ENCODE data around the gene SHOC2.

The SHOC2 gene

DNA sequence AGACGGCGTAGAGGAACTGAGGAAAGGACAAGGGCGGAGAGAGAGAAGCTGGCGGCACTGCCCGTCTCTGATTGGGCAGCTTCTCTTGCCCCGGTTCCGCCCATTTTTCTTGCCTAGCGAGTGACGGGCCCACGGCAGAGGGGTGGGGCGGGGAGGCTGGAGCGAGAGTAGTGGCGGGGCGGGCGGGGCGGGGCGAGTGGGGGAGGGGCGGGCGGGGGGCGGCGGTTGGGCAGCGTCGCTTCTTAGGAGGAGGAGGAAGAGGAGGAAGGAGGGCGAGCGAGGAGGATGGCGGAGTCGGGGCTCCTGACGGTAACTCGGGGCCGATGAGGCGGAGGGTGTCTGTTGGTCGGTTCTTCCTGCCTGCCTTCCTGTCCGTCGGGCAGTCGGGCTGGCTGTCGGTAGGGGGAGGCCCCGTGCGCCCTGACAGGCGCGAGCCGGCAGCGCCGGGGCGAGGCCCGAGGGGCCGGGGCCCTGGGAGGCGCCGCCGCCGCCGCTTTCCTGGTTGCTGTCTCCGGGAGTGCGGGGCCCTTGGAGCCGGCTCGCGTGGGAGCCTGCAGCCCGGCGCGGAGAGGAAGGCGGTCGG lies at the start of gene SHOC2:
Gene SHOC2, plus strand, starts transcription at position 256 of the 583 bp plus-strand sequence. CDS start 44,755 bp downstream, outside the sequence.
- DNase-seq (ENCODE audit: low read depth) = no peak

DNA sequence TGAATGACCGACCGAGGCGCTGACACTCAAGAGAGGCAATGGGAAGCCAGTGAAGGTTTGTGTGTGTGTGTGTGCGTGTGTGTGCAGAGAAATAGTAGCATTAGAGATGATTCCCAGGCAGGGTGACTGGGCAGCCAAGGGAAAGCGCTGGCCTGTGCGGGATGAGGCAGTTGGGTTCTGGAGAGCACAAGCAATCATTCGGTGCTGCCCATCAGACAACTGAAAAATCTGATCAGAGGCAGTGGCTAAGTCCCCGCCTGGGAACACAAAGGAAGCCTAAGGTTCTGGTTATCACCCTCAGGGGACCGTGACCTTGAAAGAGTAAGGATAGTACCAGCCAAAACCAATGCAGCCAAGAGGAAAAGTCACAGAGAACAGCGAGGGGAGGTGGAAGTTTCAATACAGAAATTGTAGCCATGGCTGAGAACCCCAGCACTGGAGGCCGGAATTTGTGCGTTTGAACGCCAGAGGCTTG lies 48.5 kb upstream of the SHOC2 start:
- DNase-seq (ENCODE audit: low read depth) = no peak

DNA sequence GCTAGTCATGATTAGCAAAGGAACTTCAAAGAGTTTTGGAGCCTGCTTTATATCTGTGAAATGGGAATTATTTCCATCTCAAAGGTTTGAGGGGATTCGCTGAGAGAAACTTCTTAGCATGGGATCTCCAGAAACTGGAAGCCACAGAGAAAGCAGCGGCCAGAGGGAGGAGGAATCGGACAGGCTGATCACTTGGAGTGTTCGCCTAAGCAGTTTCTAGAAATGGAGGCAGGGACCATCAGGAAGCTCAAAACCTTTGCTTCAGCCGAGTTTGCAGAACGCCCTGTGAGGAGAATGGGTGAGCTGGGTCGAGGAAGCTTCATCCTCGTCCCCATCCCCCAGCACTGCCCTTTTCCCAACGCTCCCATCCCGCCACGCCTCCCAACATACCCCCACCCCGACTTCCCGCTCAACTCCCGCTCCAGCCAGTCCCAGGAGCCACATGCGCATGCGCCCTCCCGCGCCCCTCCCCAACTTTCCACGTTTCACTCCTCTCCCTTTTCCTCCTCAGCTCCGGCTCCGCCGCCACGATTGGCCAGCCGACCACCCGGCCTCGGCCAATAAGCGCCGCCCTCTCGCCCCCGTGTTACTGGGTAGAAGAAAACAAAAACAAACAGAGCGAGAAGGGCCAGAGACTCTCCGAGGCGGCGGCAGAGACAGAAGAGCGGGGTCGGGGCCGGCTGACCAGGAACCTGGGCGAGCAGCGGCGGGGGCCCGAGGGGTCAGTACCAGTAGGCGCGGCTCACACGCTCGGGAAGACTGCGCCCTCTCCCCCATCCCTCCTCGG lies 47.9 kb upstream of the SHOC2 start, which contains the start of gene PDCD4:
Gene PDCD4, plus strand, starts transcription at position 631 of the 787 bp plus-strand sequence. CDS start 4,100 bp downstream, outside the sequence.
- DNase-seq (ENCODE audit: low read depth) = peak; percentile 97

DNA sequence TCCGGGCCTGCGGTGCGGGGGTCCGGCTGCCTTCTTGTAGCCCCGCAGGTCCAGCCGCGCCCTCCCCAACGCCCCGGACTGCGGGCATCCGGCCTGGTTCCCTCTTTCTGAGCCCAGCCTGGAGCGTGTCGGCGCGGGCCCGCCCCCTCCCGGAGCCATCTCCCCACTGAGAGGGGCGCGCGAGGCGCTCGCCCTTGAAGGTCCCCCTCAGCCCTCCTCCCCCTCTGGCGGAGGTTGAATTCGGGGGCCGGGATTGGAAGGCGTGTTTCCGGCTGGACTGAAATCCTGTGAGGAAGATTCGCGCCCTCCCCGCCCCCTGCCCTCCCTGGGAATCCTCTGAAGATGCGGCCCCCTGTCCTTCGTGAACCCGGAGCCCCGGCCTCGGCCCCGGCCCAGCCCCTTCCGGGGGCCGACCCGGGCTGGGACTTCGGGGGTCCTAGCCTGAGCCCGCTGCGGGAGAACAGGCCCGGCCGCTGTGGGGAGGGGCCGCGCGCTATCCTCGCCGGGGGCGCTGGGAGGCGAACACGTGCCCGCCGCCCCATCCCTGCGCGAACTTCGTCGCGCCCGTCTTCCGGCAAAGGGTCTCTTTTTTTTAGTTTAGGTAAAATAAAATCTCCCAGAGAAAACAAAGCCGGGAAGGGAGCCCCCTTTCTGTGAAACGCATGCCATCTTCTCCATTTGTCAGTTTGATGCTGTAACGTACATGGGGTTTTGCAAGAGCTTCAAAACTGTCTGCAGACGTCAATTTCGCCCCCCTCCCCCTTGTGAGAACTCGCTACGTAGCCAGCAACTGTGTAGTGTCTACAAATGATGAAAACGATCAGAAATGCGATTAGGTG lies 47.0 kb upstream of the SHOC2 start:
- peak; percentile 82 for DNase-seq (ENCODE audit: low read depth)

DNA sequence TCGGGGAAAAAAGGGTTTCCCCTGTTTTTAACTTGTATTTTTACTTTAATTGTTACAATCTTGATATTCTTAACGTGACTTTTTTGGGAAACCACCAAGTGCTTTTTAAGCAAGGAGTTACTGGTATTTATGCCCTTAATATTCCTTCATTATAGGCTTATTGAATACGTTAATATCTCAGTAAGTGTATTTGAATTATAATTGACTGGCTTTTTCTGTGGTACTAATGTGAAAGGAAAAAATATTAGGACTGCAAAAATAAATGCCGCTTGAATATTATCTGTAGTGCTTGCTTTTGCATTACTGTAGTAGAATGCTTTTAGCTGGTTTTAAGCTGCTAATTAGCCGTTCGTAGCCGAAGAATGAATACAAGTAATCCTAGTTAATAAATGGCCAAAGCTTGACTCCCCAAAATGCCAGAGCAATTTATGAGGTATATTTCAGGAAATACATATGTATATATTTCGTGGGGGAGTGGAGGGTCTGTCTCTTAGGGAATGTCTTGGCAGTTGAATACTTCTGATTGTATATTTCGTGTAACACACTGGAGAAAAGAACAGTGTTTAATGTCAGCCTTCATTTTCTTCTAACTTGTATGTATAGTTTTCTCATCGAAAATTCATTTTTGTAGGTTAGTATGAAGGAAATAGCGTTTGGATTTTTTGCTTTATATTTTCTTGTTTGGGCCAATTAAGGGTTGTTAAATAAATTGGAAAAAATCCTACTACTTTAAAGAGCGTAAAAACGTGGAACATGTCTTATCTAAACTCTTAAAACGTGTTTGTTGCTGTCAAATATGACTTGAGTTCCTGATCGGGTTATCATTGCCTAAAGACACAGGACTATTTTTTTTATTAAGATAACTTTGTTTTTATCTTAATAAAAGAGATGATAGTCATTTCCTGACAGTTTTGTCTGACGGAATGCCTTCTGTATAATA lies 46.1 kb upstream of the SHOC2 start:
- DNase-seq (ENCODE audit: low read depth) = no peak

DNA sequence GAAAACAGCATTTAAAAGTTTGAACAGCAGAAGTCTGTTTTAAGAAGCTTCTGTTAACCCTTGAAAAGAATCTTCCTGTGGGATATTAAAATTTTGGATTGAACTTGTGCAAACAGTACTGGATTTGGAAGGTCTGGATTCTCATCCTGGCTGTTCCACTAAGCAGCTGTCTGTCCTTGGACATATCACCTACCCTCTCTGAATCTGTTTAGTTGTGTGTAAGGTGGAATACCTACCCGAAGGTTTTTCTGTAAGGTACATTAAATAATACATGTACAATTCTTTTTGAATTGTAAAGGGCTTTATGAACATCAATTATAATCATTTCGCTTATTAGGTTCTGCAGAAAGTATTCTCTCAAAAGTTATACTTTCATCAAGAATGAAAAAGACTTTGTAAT lies 45.5 kb upstream of the SHOC2 start:
- no peak for DNase-seq (ENCODE audit: low read depth)

DNA sequence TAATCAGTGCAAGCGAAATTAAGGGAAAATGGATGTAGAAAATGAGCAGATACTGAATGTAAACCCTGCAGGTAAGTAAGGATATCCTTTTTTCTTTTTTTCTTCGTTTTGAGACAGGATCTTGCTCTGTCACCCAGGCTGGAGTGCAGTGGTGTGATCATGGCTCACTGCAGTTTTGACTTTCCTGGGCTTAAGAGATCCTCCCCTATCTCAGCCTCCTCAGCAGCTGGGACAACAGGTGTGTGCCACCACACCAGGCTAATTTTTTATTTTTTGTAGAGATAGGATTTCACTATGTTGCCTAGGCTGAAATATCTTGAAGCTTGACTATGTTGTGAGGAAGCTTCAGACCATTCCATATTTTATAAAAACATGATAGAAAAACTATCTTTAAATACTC lies 43.4 kb upstream of the SHOC2 start:
- DNase-seq (ENCODE audit: low read depth) = no peak

DNA sequence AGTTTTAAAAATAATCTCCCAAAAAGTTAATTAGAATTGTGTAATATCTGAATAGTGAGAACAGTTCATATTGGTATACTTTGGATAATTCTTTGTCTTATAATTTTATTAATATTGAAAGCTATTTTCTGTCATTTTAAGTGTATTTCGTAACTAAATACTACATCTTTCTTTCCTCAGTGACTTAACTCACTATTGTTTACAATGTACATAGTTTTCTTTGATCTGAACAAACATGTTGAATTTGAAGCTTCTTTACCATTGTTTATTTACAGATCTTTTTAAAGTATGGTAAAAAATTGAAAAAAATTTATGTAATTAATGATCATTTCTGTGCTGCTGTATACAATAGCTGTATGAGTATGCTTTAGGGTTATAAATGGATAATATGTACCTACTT lies 42.6 kb upstream of the SHOC2 start:
- no peak for DNase-seq (ENCODE audit: low read depth)

DNA sequence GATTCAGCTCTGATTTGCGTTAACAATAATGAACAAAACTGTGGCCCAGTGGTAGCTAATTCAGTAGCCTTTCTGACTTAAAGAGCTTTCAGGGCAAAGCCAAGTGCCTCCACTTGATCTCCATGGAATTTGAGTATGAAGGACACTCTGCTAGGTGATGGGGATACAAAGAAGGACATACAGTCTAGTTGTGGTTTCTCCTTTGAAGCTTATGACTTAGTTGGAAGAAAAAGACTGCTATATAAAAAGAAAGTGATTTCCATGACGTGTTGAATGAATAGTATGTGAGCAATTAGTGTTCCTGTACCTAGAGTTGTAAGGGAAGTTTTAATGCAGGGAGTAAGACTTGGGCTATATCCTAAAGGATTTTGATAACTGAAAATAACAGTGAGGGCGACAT lies 39.4 kb upstream of the SHOC2 start:
- no peak for DNase-seq (ENCODE audit: low read depth)

DNA sequence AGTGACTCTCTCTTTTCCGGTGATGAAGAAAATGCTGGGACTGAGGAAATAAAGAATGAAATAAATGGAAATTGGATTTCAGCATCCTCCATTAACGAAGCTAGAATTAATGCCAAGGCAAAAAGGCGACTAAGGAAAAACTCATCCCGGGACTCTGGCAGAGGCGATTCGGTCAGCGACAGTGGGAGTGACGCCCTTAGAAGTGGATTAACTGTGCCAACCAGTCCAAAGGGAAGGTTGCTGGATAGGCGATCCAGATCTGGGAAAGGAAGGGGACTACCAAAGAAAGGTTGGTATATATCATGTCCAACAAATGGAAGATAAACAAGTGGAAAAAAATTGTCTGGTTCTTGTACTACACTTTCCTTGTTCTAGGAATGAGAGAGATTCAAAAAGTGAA lies 38.2 kb upstream of the SHOC2 start:
- DNase-seq (ENCODE audit: low read depth) = no peak

DNA sequence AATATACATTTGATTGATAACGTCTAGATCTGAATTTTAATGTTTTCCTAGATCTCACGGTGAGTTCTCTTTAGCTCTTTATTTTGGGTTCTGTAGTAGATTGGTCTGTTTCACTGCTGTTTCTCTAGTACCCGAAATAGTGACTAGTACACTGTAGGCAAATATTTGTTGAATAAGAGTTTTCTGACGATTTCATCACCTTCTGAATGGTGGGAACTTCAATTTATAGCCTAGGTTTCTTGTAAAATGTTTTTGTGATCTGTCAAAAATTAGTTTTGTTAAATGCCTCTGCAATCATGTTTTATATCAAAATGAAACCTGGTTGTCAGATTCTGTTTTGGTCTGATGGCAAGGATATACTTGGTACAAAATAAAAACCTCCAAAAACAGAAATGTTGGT lies 37.5 kb upstream of the SHOC2 start:
- DNase-seq (ENCODE audit: low read depth) = no peak

DNA sequence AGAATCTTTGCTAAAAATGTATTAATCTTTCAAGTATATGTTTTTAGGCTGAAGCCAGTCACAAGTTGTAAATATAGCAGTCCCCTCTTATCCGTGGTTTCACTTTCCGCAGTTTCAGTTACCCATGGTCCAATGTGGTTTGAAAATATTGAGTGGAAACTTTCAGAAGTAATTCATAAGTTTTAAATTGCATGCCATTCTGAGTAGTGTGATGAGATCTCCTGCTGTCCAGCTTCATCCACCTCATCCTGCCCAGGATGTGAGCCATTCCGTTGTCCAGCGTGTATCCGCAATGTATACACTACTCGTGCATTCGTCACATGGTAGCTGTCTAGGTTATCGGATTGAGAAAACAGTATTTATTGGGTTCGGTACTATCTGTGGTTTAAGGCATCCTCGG lies 35.5 kb upstream of the SHOC2 start:
- DNase-seq (ENCODE audit: low read depth) = no peak

DNA sequence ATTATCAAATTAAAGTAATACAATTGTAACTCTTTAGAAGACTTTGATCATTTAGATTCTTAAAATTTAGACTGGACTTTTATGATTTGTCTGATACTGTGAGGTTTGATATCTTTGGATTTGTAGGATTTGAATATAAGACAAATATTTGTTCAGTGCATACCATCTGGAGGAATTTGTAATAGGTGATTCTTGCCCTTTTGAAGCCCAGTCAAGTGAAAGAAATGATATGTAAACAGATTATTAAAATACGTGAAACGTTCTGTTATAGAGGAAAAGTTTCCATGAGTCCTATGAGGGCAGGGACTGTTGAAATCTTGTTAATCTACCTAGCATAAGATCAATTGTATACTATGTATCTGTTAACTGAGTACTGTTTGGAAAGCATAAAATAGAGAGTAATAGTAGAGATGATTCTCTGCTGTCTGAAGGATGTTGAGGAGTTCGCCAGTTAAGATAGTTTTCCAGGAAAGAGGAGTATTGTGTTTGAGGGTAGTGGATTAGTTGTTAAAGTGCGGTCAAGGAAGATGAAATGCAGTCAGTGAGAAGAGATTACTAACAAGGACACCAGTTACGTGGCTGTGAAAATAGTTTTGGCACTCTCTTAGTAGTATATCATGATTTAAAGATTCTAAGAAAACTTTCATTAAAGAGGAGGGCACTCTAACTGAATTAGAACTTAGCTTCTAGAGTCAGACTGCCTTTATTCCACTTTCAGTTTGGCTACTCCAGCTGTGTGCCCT lies 33.3 kb upstream of the SHOC2 start:
- no peak for DNase-seq (ENCODE audit: low read depth)

DNA sequence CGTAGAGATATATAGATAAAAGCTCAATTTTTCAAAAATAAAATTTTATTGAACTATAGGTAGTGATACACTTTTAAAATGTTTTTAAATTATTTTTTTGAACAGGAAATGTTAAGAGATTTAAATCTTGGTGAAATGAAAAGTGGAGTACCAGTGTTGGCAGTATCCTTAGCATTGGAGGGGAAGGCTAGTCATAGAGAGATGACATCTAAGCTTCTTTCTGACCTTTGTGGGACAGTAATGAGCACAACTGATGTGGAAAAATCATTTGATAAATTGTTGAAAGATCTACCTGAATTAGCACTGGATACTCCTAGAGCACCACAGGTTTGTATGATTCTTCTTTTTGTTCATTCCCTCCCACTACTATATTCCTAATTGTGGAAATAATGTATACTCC lies 31.8 kb upstream of the SHOC2 start:
- DNase-seq (ENCODE audit: low read depth) = no peak

DNA sequence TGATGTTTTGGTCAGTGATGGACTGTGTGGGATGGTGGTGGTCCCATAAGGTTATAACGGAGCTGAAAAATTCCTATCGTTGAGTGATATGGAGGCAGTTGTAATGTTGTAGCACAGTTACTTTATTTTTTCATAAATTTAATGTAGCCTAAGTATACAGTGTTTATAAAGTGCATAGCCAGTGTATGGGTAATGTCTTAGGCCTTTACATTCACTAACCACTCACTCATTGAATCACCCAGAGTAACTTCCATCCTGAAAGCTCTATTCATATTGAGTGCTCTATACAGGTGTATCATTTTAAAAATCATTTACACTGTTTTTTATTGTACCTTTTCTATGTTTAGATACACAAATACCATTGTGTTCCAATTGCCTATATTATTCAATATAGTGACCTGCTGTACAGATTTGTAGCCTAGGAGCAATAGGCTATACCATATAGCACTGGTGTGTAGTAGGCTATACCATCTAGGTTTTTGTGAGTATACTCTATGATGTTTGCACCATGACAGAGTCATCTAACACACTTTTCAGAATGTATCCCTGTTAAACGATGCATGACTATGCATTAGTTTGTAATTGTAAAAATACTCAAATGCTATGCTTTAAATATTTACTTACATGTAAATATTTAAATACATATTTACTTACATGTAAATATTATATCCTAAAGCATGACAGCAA lies 26.7 kb upstream of the SHOC2 start:
- DNase-seq (ENCODE audit: low read depth) = no peak

DNA sequence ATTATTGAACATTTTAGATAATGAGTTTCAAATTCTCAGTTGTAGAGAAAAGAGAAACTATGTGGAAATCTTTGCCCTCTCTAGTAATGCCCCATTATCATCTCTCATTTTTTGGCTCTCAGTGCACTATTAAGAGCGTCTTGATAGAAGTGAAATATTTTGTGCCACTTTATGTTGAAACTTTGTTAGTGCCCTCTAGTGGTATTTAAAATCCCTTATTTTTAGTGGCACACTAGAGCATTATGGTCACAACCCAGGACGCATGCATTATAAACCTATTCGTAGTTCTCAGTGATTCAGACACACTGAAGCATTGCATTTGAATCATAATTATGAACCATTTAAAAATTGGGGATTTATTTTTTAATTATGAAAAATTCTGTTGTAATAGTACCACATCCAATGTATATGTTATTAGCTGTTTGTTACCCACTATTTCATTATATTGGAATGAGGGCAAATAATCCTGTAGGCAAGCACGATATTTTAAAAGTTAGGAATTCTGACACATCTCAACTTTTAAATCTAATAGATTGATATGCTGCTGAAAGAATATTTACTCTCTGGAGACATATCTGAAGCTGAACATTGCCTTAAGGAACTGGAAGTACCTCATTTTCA lies 25.7 kb upstream of the SHOC2 start:
- no peak for DNase-seq (ENCODE audit: low read depth)

DNA sequence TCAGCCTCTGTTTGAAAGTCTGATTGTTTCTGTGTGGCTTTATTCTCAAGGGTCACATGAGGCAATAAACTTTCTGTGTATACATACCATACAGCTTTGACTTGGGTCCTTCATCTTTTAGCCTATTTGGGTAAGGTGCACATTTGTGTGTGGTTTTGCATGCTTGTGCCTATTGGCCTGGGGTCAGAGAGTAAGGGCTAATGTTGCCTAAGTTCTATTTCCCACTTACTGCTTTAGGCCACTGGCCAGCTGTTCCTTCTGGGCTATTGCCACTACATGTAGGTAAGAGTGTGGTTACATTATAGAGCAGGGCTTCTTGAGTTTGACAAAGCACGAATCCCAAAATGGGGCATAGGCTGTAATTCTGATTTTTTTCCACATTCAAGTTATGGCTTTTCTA lies 22.2 kb upstream of the SHOC2 start:
- DNase-seq (ENCODE audit: low read depth) = no peak

DNA sequence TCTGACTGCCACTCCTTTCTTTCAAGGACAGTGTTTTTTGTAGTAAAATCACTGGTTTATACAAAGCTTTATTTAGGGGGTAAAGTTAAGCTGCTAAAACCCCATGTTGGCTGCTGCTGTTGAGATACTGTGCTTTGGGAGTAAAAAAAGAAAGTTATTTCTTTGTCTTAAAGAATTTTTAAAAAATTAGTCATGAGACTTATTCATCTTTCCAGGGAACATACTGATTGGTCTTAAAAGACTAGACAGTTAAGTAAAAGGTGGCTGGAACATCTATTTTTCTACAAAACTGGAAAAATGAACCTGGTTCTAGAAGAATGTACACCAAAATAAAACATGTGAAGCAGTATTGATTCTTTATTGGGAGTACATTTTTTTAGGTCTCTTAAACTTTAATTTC lies 21.0 kb upstream of the SHOC2 start:
- DNase-seq (ENCODE audit: low read depth) = no peak

DNA sequence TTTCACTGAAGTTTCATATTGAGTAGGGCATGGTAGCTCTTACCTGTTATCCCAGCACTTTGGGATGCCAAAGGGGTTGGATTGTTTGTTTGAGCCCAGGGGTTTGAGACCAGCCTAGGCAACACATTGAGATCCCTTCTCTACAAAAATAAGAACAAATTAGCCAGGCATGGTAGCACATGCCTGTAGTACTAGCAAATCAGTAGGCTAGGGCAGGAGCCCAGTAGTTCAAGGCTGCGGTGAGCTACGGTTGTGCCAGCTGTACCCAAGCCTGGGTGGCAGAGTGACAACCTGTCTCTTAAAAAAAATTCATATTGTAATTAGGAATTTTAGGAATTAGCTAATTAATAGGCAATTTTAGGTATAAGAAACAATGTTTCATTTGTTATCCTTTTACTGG lies 18.4 kb upstream of the SHOC2 start:
- no peak for DNase-seq (ENCODE audit: low read depth)

Measured in fibroblast of the conjunctiva (primary cell).